ENCODE results near the gene CTSA. TPM values are rescaled to one million over a fixed set of nuclear protein-coding genes. Genes with fewer than 3 reads are reported as not detected.

CTSA gene
- total RNA-seq, 4 donors from 2014 or later = 44.8 to 70.2 (median 48.3) TPM

DNA sequence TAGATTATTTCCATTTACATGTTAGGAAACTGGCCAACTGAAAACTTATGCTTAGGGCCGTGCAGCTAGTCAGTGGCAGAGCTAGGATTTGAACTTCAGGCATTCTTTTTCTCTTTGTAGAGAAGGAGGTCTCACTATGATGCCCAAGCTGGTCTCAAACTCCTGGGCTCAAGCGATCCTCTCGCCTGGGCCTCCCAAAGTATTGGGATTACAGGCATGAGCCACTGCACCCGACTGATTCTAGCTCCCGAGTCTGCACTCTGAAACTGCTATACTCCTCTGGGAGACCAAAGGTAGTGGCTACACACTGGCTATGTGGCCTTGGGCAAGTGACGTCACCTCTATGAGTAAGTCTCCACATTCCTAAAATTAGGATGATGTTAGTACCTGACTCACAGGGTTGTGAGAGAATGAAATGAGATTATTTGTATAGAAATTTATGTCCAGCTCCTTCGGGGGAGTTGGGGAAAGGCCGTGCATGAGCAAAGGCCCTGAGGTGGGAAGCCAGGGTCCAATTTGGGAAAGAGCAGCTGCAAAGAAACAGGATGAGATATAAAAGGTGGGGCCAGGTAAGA lies 14.5 kb downstream of the CTSA start:
- no peak for DNase-seq (ENCODE audit: extremely low spot score)
- H3K27me3 ChIP-seq = no peaks in the 10 kb centered on the region
- intact Hi-C loops (cut with DNase I) = no loop called here
- H3K4me3 ChIP-seq = no peak overlapping the region
- WGBS = 92% methylated on average over 8 of the region's 8 CpGs
- no peaks in the 10 kb centered on the region for H3K9me3 ChIP-seq
- peaks cover 0 to 66% (median 29%) of the 10 kb centered on the region in 4 donors for H3K36me3 ChIP-seq
- H3K27ac ChIP-seq (replicated peaks in 1 of 4) = no peak overlapping the region
- TF ChIP-seq, protein P1, sequence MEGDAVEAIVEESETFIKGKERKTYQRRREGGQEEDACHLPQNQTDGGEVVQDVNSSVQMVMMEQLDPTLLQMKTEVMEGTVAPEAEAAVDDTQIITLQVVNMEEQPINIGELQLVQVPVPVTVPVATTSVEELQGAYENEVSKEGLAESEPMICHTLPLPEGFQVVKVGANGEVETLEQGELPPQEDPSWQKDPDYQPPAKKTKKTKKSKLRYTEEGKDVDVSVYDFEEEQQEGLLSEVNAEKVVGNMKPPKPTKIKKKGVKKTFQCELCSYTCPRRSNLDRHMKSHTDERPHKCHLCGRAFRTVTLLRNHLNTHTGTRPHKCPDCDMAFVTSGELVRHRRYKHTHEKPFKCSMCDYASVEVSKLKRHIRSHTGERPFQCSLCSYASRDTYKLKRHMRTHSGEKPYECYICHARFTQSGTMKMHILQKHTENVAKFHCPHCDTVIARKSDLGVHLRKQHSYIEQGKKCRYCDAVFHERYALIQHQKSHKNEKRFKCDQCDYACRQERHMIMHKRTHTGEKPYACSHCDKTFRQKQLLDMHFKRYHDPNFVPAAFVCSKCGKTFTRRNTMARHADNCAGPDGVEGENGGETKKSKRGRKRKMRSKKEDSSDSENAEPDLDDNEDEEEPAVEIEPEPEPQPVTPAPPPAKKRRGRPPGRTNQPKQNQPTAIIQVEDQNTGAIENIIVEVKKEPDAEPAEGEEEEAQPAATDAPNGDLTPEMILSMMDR (IDR thresholded peaks at IDR 0.05) = no peak
- TF ChIP-seq POLR2A (IDR thresholded peaks at IDR 0.05; ENCODE audit: low read depth) (no peak), EP300 (IDR thresholded peaks at IDR 0.05) (no peak), POLR2AphosphoS5 (IDR thresholded peaks at IDR 0.05) (no peak)
- H3K4me1 ChIP-seq = peaks cover 4 to 14% (median 7%) of the 10 kb centered on the region in 4 donors

DNA sequence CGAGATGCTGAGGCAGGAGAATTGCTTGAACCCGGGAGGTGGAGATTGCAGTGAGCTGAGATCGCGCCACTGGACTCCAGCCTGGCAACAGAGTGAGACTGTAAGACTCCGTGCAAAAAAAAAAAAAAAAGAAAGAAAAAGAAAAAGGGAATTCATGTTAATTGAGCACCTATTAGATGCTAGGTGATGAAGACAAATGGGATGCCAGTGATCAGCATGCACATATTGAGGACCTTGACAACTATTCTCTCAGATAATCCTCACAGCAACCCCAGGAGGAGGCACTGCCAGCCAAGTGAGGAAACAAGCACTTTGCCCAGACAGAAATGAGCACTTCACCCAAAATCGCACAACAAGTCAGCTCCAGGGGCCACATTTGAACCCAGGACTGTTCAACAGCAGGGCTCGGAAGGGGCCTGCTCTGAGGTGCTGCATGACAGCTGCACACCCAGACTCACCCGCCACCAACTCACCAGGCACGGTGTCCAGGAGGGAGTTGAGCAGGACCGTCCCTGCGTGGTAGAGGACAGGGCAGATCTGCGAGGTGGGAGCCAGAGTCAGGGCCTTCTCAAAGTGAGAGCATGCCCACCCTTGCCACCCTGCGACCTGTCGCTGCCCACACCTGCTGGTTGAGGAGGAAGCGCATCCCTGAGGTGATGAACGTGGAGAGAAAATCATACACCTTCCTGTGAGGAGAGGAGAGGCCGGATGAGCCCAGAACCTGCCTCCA lies 16.2 kb downstream of the CTSA start:
- peaks cover 0 to 5% (median under 1%) of the 10 kb centered on the region in 4 donors for H3K27me3 ChIP-seq
- DNase-seq (ENCODE audit: extremely low spot score) = no peak
- no peak for TF ChIP-seq POLR2AphosphoS5 (IDR thresholded peaks at IDR 0.05)
- no peak for TF ChIP-seq POLR2A (IDR thresholded peaks at IDR 0.05; ENCODE audit: low read depth)
- TF ChIP-seq, protein P1 (IDR thresholded peaks at IDR 0.05) = no peak
- no peak for TF ChIP-seq EP300 (IDR thresholded peaks at IDR 0.05)
- H3K36me3 ChIP-seq = peaks cover 0 to 48% (median 15%) of the 10 kb centered on the region in 4 donors
- H3K4me1 ChIP-seq = peaks cover 14 to 28% (median 23%) of the 10 kb centered on the region in 4 donors
- WGBS = 94% methylated on average over 15 of the region's 17 CpGs
- no peak overlapping the region for H3K4me3 ChIP-seq
- no peaks in the 10 kb centered on the region for H3K9me3 ChIP-seq
- H3K27ac ChIP-seq (replicated peaks in 1 of 4) = no peak overlapping the region
- intact Hi-C loops (cut with DNase I) = no loop called here

DNA sequence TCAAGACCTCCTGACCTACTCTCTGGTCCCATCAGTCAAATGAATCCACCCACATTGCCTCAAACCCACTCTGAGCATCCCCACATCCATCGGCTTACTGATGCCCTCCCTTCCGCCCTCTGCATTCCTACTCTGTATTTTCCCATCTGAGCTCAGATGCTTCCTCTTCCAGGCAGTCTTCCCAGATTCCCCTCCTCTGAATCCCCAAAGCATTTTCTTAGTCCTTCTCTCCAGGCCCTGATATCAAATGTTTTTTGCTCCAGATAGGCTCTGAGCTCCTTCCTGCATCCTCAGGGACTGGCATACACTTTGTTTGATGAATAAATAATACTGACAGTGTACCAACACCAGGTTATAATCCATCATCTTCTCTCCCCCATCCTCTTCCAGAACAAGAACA lies 16.9 kb downstream of the CTSA start:
- no peak for DNase-seq (ENCODE audit: extremely low spot score)
- Histone ChIP-seq H3K27me3 (peaks cover 0 to 11% (median 4%) of the 10 kb centered on the region in 4 donors), H3K4me3 (no peak overlapping the region), H3K4me1 (peaks cover 18 to 35% (median 28%) of the 10 kb centered on the region in 4 donors), H3K36me3 (peaks cover 0 to 45% (median 13%) of the 10 kb centered on the region in 4 donors), H3K9me3 (no peaks in the 10 kb centered on the region), H3K27ac (replicated peaks in 1 of 4) (no peak overlapping the region)
- intact Hi-C loops (cut with DNase I) = no loop called here
- TF ChIP-seq POLR2A (IDR thresholded peaks at IDR 0.05; ENCODE audit: low read depth) (no peak), EP300 (IDR thresholded peaks at IDR 0.05) (no peak), POLR2AphosphoS5 (IDR thresholded peaks at IDR 0.05) (no peak)
- TF ChIP-seq, protein P1 (IDR thresholded peaks at IDR 0.05) = no peak
- WGBS = 91% methylated on average over 2 of the region's 2 CpGs

DNA sequence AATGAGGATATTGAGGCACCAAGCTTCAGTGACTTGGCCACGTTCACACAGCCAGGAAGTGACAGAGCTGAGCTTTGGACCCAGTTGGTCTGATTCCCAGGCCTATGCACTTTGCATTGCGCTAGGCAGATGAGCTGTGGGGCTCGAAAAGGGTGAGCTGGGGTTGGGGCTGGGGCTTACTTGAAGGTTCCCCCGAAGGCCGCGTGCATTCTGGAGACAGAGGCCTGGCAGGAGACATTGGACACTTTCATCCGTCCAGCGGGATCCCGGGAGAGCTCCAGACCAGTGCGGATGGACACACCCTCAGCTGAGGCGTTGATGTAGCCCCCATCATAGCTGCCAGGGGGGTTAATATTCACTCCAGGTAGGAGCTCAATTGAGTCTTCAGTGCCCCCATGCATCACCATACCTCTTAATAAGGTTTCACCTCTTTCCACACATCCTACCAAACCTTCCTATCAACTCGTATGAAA lies 18.2 kb downstream of the CTSA start:
- Histone ChIP-seq H3K27ac (replicated peaks in 1 of 4) (peak overlapping the region in 1 of 4 donors; percentile 58), H3K9me3 (no peaks in the 10 kb centered on the region), H3K36me3 (peaks cover 0 to 36% (median 13%) of the 10 kb centered on the region in 4 donors), H3K4me1 (peaks cover 18 to 35% (median 31%) of the 10 kb centered on the region in 4 donors), H3K4me3 (no peak overlapping the region), H3K27me3 (peaks cover 0 to 14% (median 5%) of the 10 kb centered on the region in 4 donors)
- TF ChIP-seq POLR2A (IDR thresholded peaks at IDR 0.05; ENCODE audit: low read depth) = no peak
- no peak for TF ChIP-seq EP300 (IDR thresholded peaks at IDR 0.05)
- no peak for TF ChIP-seq POLR2AphosphoS5 (IDR thresholded peaks at IDR 0.05)
- TF ChIP-seq, protein P1 (IDR thresholded peaks at IDR 0.05) = no peak
- intact Hi-C loops (cut with DNase I) = no loop called here
- 90% methylated on average over 12 of the region's 12 CpGs for WGBS
- no peak for DNase-seq (ENCODE audit: extremely low spot score)
